Epithelial cell of alveolus of lung (primary cell): ENCODE data around the gene UFM1. TPM values are rescaled to one million over a fixed set of nuclear protein-coding genes. Genes with fewer than 3 reads are reported as not detected.

Experiments used
- total RNA-seq: library from RNA; depleted of rRNA; stranded (reverse); fragments of >200 nt; gene quantifications from 2 replicates; pipeline ENCODE4 v1.2.1, GENCODE V29; 2015

UFM1 gene
- 66.7 and 69.2 TPM in 2 replicates for total RNA-seq

GRCh38 chr13:38349390-38350113 lies at the start of gene UFM1:
Gene UFM1, plus strand, starts transcription at chr13:38349851. Its CDS starts 69 bp downstream, at chr13:38349920.

